ENCODE measurements around the gene DGCR8. TPM values are rescaled to one million over a fixed set of nuclear protein-coding genes. Genes with fewer than 3 reads are reported as not detected.

The DGCR8 gene
- total RNA-seq, 1 donor from 2014 or later: 26.5 TPM

DNA sequence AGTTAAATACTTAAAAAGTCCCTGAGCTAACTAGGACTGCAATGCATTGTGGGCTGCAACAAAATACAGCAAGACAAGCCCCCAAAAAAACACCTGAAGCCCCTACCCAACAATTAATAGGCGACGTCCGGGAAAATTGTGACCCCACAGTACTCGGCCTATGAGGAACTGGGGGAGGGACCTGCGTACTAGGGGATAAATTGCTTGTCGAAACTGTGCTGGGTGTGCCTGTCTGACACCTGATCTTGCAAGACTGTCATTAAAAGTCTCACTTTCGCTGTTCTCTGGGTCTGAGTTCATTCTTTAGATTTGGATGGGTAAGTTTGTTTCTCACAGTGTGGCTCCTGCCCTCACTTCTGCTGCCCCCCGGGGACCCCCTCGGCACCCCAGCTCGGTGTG is 44.0 kb upstream of the DGCR8 start:
- no peak for DNase-seq (ENCODE audit: low read depth)
- H3K4me3 ChIP-seq (ENCODE audit: low read depth, low read length): no peak overlapping the region
- TF ChIP-seq CTCF (conservative IDR thresholded peaks at IDR 0.05; ENCODE audit: low read depth, low read length): no peak

GRCh38 chr22:20036535-20037392 is 43.3 kb upstream of the DGCR8 start:
- DNase-seq (ENCODE audit: low read depth): no peak
- no peak overlapping the region for H3K4me3 ChIP-seq (ENCODE audit: low read depth, low read length)
- TF ChIP-seq CTCF (conservative IDR thresholded peaks at IDR 0.05; ENCODE audit: low read depth, low read length): no peak

- no peak overlapping the region for H3K4me3 ChIP-seq (ENCODE audit: low read depth, low read length)
- TF ChIP-seq CTCF (conservative IDR thresholded peaks at IDR 0.05; ENCODE audit: low read depth, low read length): no peak
- no peak for DNase-seq (ENCODE audit: low read depth)
Observed at GRCh38 chr22:20037419-20037818, 42.6 kb upstream of the DGCR8 start.

DNA sequence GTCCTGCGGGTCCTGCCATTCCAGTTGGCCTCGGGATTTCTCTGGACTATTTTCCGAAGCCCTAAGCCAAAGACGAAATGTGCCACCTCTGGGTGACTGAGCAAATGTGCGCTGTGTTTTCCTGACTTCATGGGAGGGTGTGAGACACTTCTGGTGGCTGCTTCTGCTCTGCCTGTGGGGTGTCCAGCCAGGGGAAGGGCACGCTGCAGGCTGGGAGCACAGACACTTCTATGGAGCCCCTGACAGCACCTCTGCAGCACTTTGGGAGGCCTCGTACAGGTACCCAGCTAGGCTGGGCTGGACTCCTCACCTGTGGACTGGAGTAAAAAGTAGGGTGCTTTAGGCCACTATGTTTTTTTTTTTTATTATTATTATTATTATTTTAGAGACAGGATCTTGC is 41.5 kb upstream of the DGCR8 start:
- H3K4me3 ChIP-seq (ENCODE audit: low read depth, low read length): no peak overlapping the region
- no peak for TF ChIP-seq CTCF (conservative IDR thresholded peaks at IDR 0.05; ENCODE audit: low read depth, low read length)
- no peak for DNase-seq (ENCODE audit: low read depth)

- no peak overlapping the region for H3K4me3 ChIP-seq (ENCODE audit: low read depth, low read length)
- DNase-seq (ENCODE audit: low read depth): no peak
- no peak for TF ChIP-seq CTCF (conservative IDR thresholded peaks at IDR 0.05; ENCODE audit: low read depth, low read length)
Observed at GRCh38 chr22:20039683-20040325, 40.2 kb upstream of the DGCR8 start.

DNA sequence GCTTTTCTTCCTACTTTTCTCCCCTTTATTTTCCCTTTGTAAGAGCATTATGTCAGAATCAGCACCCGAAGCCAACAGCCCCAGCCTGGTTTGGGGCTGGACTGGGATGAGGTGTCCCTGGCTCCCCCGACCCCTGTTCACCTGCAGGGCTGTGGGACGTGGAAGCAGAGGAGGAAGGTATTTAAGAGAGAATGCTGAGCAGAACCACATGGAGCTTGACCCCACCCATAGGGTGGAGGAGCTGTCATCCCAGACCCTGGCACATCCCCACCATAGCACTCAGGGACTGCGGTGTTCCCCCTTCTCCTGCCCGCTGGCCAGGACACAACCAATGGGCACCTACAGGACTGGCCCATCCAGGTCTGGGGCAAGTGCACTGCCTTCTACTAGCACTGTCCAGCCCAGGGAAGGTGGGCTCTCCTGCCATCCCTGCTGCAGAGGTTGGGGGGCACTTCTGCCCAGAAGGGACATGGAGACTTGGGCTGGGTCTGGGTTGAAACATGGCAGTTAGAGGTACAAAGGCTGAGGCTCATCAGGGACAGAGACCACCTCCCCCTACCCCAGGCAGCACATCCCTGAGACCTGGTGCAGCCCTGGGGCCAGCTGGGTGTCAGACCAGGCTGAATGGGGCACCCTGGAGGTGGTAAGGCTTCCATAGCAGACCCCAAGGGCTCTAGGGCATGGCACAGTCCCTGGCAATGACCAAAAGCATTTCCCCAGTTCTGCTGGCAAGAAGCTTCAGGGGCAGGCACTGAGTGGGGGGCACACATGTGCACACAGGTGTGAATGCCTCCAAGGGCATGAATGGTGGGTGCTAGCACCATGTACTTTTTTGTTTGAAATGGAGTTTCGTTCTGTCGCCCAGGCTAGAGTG is 39.5 kb upstream of the DGCR8 start:
- DNase-seq (ENCODE audit: low read depth): no peak
- TF ChIP-seq CTCF (conservative IDR thresholded peaks at IDR 0.05; ENCODE audit: low read depth, low read length): no peak
- no peak overlapping the region for H3K4me3 ChIP-seq (ENCODE audit: low read depth, low read length)
